GM13976 (cell line): ENCODE results near the gene DRC1.

Experiments
- DNase-seq: peaks from one replicate; pipeline ENCODE4 v3.0.0; 2012; ENCODE audit warnings: low spot score
- CTCF ChIP-seq: IDR thresholded peaks from 2 replicates; pipeline ENCODE4 v1.5.1; 2012; ENCODE audit warnings: borderline replicate concordance, mild to moderate bottlenecking; ENCODE audit not compliant: insufficient read depth; ENCODE audit errors: extremely low read depth, missing control alignments, control extremely low read depth
- in situ Hi-C: fragments of 300-500 bp; cut with MboI; formaldehyde crosslinking; loops from one replicate; pipeline ENCODE4 v1.12.0; 2022; ENCODE audit warnings: low sequenced_read_pairs, mixed read lengths, inconsistent platforms; ENCODE audit not compliant: unreplicated experiment

Gene DRC1

GRCh38 chr2:26494199-26494598 is 92.5 kb downstream of the DRC1 start:
- DNase-seq: no peak
- no peak for TF ChIP-seq CTCF
- in situ Hi-C loops: no loop called here

- in situ Hi-C loops: no loop called here
- DNase-seq: no peak
- no peak for TF ChIP-seq CTCF
Measured at GRCh38 chr2:26494891-26495290, 93.2 kb downstream of the DRC1 start.

- no peak for TF ChIP-seq CTCF
- no peak for DNase-seq
- in situ Hi-C loops: no loop called here
Measured at GRCh38 chr2:26495705-26496297, 94.1 kb downstream of the DRC1 start.

- in situ Hi-C loops: no loop called here
- no peak for DNase-seq
- no peak for TF ChIP-seq CTCF
Measured at GRCh38 chr2:26500406-26500805, 98.7 kb downstream of the DRC1 start.

GRCh38 chr2:26503231-26503880 is 101.6 kb downstream of the DRC1 start:
- peak; percentile 76 for TF ChIP-seq CTCF
- peak; percentile 94 for DNase-seq
- in situ Hi-C loops: no loop called here

GRCh38 chr2:26504002-26504401 is 102.3 kb downstream of the DRC1 start:
- no peak for DNase-seq
- no peak for TF ChIP-seq CTCF
- in situ Hi-C loops: no loop called here
